ENCODE results near the gene FKRP. TPM values are rescaled to one million over a fixed set of nuclear protein-coding genes. Genes with fewer than 3 reads are reported as not detected.

The FKRP gene
- polyA plus RNA-seq, 2 of the 4 experiments (the other 2 are of a cell fraction) = 14.7 to 18.8 TPM

DNA sequence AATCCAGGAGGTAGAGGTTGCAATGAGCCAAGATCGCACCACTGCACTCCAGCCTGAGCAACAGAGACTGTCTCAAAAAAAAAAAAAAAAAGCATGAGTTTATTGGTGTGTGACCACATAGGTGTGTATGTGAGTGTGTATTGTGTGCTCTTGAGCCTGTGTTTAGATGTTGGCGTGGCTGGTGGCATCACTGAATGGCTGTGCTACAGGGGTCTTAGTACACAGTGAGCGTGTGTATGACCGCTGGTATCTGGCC, 40.1 kb downstream of the FKRP start:
- FAIRE-seq (no peak), ATAC-seq (no peak), DNase-seq (ENCODE audit: low read depth in 1 of 2, low spot score in 1 of 2) (no peak)
- H3K9me3 ChIP-seq = no peaks in the 10 kb centered on the region
- H3K4me2 ChIP-seq = peak overlapping the region; percentile 88
- 36% methylated on average over 4 of the region's 4 CpGs for WGBS (ENCODE audit: missing lambda C conversion rate)
- H3K4me3 ChIP-seq = peak overlapping the region; percentile 66
- ChIA-PET POLR2A (interaction anchor here (0.6 to 2.2 kb wide), 4 partner anchors 9 to 54 kb away, joined by 3 to 11 read pairs (median 4); no protein-coding TSS in a partner anchor), CTCF (interaction anchor here (0.6 to 13.9 kb wide), 13 partner anchors 13 to 461 kb away, joined by 3 to 159 read pairs (median 7); no protein-coding TSS in a partner anchor)
- H3K27ac ChIP-seq = peak overlapping the region; percentile 96 to 97
- no peak for TF ChIP-seq CBX8 (IDR thresholded peaks at IDR 0.05)
- TF ChIP-seq, protein P1, sequence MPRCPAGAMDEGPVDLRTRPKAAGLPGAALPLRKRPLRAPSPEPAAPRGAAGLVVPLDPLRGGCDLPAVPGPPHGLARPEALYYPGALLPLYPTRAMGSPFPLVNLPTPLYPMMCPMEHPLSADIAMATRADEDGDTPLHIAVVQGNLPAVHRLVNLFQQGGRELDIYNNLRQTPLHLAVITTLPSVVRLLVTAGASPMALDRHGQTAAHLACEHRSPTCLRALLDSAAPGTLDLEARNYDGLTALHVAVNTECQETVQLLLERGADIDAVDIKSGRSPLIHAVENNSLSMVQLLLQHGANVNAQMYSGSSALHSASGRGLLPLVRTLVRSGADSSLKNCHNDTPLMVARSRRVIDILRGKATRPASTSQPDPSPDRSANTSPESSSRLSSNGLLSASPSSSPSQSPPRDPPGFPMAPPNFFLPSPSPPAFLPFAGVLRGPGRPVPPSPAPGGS (IDR thresholded peaks at IDR 0.05) = 0 out of 3 replicates have a peak, but pooled peaks have one; percentile 39
- peaks cover 49% of the 10 kb centered on the region for H3K4me1 ChIP-seq

DNA sequence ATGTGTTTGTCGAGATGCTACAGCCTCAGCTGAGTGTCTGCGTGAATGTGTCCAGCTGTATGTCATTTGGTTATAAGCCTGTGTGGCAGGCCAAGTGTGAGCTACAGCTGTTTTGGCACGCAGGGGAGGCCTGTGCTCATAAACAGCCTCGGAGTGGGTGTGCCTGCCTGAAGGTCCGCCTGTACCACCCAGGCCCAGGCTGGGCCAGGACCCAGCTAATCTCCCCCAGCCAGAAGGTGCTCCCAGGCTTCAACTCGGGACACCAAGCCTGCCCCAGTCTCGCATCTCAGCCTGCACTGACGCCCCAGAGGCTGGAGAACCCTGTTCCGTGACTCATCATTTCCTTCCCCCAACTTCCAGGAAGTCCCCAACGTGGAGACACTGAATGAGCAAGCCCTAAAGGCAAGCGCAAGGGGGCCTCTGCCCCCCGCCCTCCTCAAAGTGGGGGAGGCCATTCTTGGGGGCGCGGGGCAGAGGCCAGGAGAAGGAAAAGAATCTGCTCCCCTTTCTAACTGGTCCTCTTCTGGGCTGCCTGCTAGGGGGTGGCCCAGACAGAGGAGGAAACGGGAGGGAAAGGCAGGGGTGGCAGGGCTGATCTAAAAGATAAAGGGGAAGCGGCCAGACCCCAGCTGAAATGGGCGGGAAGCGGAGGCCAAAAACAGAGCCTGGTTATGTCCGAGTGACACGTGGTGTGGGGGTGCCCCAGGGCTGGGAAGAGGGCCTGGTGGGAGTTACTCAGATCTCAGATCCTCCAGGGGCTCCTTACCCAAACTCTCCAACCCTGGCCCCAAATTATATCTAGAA, 40.6 kb downstream of the FKRP start:
- peak; percentile 25 to 38 for ATAC-seq
- no peak for FAIRE-seq
- Histone ChIP-seq H3K9me3 (no peaks in the 10 kb centered on the region), H3K4me2 (peak overlapping the region; percentile 88), H3K4me3 (peak overlapping the region; percentile 66), H3K4me1 (peaks cover 44% of the 10 kb centered on the region), H3K27ac (peak overlapping the region; percentile 96 to 97)
- POLR2A ChIA-PET = interaction anchor here (0.6 to 3.5 kb wide), 5 partner anchors 8 to 55 kb away, joined by 3 to 78 read pairs (median 5); no protein-coding TSS in a partner anchor
- CTCF ChIA-PET = interaction anchor here (0.6 to 13.9 kb wide), 11 partner anchors 12 to 227 kb away, joined by 3 to 159 read pairs (median 8); no protein-coding TSS in a partner anchor
- WGBS (ENCODE audit: missing lambda C conversion rate) = 3% methylated on average over 19 of the region's 20 CpGs
- DNase-seq (ENCODE audit: low read depth in 1 of 2, low spot score in 1 of 2) = peak; percentile 84 to 95
- TF ChIP-seq POLR2AphosphoS2 (conservative IDR thresholded peaks at IDR 0.05; ENCODE audit: low read length) = no peak
- TF ChIP-seq, protein P2, sequence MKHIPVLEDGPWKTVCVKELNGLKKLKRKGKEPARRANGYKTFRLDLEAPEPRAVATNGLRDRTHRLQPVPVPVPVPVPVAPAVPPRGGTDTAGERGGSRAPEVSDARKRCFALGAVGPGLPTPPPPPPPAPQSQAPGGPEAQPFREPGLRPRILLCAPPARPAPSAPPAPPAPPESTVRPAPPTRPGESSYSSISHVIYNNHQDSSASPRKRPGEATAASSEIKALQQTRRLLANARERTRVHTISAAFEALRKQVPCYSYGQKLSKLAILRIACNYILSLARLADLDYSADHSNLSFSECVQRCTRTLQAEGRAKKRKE (CRISPR knock-in tag; IDR thresholded peaks at IDR 0.05; ENCODE audit: low read depth) = 0 out of 2 replicates have a peak, but pooled peaks have one; percentile 45
- no peak for TF ChIP-seq ZC3H11A (IDR thresholded peaks at IDR 0.05)
- TF ChIP-seq, protein P3, sequence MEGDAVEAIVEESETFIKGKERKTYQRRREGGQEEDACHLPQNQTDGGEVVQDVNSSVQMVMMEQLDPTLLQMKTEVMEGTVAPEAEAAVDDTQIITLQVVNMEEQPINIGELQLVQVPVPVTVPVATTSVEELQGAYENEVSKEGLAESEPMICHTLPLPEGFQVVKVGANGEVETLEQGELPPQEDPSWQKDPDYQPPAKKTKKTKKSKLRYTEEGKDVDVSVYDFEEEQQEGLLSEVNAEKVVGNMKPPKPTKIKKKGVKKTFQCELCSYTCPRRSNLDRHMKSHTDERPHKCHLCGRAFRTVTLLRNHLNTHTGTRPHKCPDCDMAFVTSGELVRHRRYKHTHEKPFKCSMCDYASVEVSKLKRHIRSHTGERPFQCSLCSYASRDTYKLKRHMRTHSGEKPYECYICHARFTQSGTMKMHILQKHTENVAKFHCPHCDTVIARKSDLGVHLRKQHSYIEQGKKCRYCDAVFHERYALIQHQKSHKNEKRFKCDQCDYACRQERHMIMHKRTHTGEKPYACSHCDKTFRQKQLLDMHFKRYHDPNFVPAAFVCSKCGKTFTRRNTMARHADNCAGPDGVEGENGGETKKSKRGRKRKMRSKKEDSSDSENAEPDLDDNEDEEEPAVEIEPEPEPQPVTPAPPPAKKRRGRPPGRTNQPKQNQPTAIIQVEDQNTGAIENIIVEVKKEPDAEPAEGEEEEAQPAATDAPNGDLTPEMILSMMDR (IDR thresholded peaks at IDR 0.05) = no peak
- TF ChIP-seq CBX2 (IDR thresholded peaks at IDR 0.05; ENCODE audit: borderline replicate concordance, low read depth) = no peak
- no peak for TF ChIP-seq FOSB (CRISPR knock-in tag; IDR thresholded peaks at IDR 0.05)
- TF ChIP-seq, protein P4, sequence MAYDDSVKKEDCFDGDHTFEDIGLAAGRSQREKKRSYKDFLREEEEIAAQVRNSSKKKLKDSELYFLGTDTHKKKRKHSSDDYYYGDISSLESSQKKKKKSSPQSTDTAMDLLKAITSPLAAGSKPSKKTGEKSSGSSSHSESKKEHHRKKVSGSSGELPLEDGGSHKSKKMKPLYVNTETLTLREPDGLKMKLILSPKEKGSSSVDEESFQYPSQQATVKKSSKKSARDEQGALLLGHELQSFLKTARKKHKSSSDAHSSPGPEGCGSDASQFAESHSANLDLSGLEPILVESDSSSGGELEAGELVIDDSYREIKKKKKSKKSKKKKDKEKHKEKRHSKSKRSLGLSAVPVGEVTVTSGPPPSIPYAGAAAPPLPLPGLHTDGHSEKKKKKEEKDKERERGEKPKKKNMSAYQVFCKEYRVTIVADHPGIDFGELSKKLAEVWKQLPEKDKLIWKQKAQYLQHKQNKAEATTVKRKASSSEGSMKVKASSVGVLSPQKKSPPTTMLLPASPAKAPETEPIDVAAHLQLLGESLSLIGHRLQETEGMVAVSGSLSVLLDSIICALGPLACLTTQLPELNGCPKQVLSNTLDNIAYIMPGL (CRISPR knock-in tag; IDR thresholded peaks at IDR 0.05; ENCODE audit: borderline replicate concordance) = 0 out of 2 replicates have a peak, but pooled peaks have one; percentile 63
- TF ChIP-seq HOXB5 (CRISPR knock-in tag; IDR thresholded peaks at IDR 0.05) = 0 out of 2 replicates have a peak, but pooled peaks have one; percentile 24
- TF ChIP-seq, protein P5, sequence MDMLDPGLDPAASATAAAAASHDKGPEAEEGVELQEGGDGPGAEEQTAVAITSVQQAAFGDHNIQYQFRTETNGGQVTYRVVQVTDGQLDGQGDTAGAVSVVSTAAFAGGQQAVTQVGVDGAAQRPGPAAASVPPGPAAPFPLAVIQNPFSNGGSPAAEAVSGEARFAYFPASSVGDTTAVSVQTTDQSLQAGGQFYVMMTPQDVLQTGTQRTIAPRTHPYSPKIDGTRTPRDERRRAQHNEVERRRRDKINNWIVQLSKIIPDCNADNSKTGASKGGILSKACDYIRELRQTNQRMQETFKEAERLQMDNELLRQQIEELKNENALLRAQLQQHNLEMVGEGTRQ (IDR thresholded peaks at IDR 0.05) = peak; percentile 41
- TF ChIP-seq JUN (IDR thresholded peaks at IDR 0.05) = peak; percentile 47 to 62; a peak in 4 of 5 replicates
- peak; percentile 56 for TF ChIP-seq FOSL2 (IDR thresholded peaks at IDR 0.05)
- TF ChIP-seq FOSL2 (CRISPR knock-in tag; IDR thresholded peaks at IDR 0.05) = peak; percentile 95
- TF ChIP-seq, protein P6, sequence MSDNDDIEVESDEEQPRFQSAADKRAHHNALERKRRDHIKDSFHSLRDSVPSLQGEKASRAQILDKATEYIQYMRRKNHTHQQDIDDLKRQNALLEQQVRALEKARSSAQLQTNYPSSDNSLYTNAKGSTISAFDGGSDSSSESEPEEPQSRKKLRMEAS (IDR thresholded peaks at IDR 0.05) = peak; percentile 73
- TF ChIP-seq EHMT2 (IDR thresholded peaks at IDR 0.05; ENCODE audit: low read depth) = no peak
- TF ChIP-seq NPAS2 (CRISPR knock-in tag; IDR thresholded peaks at IDR 0.05; ENCODE audit: borderline replicate concordance) = 0 out of 2 replicates have a peak, but pooled peaks have one; percentile 52
- TF ChIP-seq, protein P7, sequence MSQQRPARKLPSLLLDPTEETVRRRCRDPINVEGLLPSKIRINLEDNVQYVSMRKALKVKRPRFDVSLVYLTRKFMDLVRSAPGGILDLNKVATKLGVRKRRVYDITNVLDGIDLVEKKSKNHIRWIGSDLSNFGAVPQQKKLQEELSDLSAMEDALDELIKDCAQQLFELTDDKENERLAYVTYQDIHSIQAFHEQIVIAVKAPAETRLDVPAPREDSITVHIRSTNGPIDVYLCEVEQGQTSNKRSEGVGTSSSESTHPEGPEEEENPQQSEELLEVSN (IDR thresholded peaks at IDR 0.05; ENCODE audit: borderline replicate concordance, low read depth) = peak; percentile 92
- TF ChIP-seq, protein P8, sequence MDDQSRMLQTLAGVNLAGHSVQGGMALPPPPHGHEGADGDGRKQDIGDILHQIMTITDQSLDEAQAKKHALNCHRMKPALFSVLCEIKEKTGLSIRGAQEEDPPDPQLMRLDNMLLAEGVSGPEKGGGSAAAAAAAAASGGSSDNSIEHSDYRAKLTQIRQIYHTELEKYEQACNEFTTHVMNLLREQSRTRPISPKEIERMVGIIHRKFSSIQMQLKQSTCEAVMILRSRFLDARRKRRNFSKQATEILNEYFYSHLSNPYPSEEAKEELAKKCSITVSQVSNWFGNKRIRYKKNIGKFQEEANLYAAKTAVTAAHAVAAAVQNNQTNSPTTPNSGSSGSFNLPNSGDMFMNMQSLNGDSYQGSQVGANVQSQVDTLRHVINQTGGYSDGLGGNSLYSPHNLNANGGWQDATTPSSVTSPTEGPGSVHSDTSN (IDR thresholded peaks at IDR 0.05) = peak; percentile 91
- no peak for TF ChIP-seq EHF (CRISPR knock-in tag; IDR thresholded peaks at IDR 0.05)
- no peak for TF ChIP-seq MAZ (IDR thresholded peaks at IDR 0.05; ENCODE audit: borderline replicate concordance, low read depth, low read length)
- TF ChIP-seq ESRRA (IDR thresholded peaks at IDR 0.05; ENCODE audit: borderline replicate concordance, low read length) = no peak
- TF ChIP-seq GATA3 (IDR thresholded peaks at IDR 0.05; ENCODE audit: borderline replicate concordance) = peak; percentile 85
- TF ChIP-seq, protein P1 (IDR thresholded peaks at IDR 0.05) = 0 out of 3 replicates have a peak, but pooled peaks have one; percentile 3
- TF ChIP-seq HDAC2 (IDR thresholded peaks at IDR 0.05) = no peak; the same call in 1 of the 2 replicates
- TF ChIP-seq POLR2A (IDR thresholded peaks at IDR 0.05; ENCODE audit: low read length) = no peak

Data from A549 (cell line).